Activated T-helper 1 cell treated with anti-CD3 and anti-CD28 coated beads, Interleukin-12 subunit alpha, Interleukin-12 subunit beta, Interleukin-2, Interleukin-4 antibody, amounts not matched to agents 30 ng/mL and 10 ng/mL and 1 ng/mL, durations not matched to agents 14 hours and 24 hours and 36 hours (primary cell): ENCODE results near the gene KLK12. TPM values are rescaled to one million over a fixed set of nuclear protein-coding genes. Genes with fewer than 3 reads are reported as not detected.

ENCODE experiments used
- DNase-seq: peaks from one replicate; pipeline ENCODE4 v3.0.0; 2021; ENCODE audit warnings: low spot score
- H3K27ac Mint-ChIP-seq: one replicate; pipeline ENCODE4 v1.8.0; 2021; ENCODE audit warnings: mild to moderate bottlenecking, mixed read lengths
- H3K27me3 Mint-ChIP-seq: one replicate; pipeline ENCODE4 v1.8.0; 2022; ENCODE audit warnings: mild to moderate bottlenecking, moderate library complexity, mixed read lengths; ENCODE audit not compliant: insufficient read depth
- H3K36me3 Mint-ChIP-seq: one replicate; pipeline ENCODE4 v1.8.0; 2021; ENCODE audit warnings: low read depth, mixed read lengths
- H3K4me1 Mint-ChIP-seq: one replicate; pipeline ENCODE4 v1.8.0; 2021; ENCODE audit warnings: low read depth, mixed read lengths
- H3K4me3 Mint-ChIP-seq: one replicate; pipeline ENCODE4 v1.8.0; 2021; ENCODE audit warnings: mild to moderate bottlenecking, moderate library complexity, mixed read lengths
- H3K9me3 Mint-ChIP-seq: one replicate; pipeline ENCODE4 v1.8.0; 2021; ENCODE audit warnings: mixed read lengths
- intact Hi-C: fragments of 100-400 bp; cut with micrococcal nuclease; formaldehyde crosslinking; loops from one replicate; pipeline ENCODE4 v1.15.1; 2024
- total RNA-seq: library from RNA; stranded (reverse); gene quantifications from 2 replicates; pipeline ENCODE4 v1.2.3, GENCODE V29; 2022

Gene KLK12, protein sequence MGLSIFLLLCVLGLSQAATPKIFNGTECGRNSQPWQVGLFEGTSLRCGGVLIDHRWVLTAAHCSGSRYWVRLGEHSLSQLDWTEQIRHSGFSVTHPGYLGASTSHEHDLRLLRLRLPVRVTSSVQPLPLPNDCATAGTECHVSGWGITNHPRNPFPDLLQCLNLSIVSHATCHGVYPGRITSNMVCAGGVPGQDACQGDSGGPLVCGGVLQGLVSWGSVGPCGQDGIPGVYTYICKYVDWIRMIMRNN
- not detected in 2 replicates for total RNA-seq

DNA sequence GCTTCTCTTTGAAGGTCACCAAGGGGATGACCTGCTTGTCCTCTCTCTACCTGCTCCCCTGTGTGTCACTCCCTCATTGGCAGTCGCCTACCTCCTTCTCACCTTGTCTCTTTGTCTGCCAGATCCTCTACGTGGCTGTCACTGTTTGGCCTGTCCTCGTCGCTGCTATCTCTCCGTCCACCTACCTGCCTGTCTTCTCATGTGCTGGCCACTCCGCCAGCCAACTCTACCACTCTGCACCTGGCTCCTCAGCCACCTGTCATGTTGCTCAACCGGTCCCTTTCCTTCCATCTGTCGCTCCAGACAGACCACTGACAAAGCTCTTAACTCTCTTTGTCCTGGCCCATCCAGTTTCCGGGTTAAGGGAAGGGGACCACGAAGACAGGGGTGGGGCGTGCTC lies at the start of gene KLK12:
TSS of gene KLK12 (minus strand) at position 299 of the 400 bp plus-strand sequence. CDS start 381 bp downstream, outside the sequence.
- Mint-ChIP-seq H3K4me3 (no peak within 1 kb of the TSS), H3K36me3 (no peaks in the 10 kb centered on the region), H3K27me3 (peaks cover 3% of the 10 kb centered on the region), H3K27ac (no peak within 1 kb of the TSS), H3K4me1 (no peaks in the 10 kb centered on the region), H3K9me3 (no peaks in the 10 kb centered on the region)
- no peak for DNase-seq
- intact Hi-C loops = no loop called here

DNA sequence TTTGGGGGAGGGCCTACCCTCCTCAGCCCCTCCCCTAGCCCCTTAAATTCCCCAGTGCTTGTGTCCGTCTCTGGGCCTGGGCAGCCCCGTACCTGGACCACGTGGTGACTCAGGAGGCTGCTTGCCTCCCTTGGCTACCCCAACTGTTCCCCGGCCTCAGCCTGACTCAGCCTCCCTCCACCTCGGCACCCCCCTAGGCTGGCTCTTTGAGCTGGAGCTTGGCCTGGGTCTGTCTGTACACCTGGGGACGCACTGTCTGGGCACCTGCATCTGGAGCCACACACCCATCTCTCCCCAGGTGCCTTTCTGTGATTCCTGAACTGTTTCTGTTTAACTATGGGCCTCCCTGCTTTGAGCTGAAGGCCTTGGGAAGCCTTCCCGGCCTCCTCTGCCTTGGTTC lies 49.7 kb upstream of the KLK12 start:
- Mint-ChIP-seq H3K4me3 (no peak overlapping the region), H3K36me3 (no peaks in the 10 kb centered on the region), H3K4me1 (no peaks in the 10 kb centered on the region), H3K27ac (no peak overlapping the region), H3K27me3 (no peaks in the 10 kb centered on the region), H3K9me3 (no peaks in the 10 kb centered on the region)
- DNase-seq = no peak
- intact Hi-C loops = no loop called here

DNA sequence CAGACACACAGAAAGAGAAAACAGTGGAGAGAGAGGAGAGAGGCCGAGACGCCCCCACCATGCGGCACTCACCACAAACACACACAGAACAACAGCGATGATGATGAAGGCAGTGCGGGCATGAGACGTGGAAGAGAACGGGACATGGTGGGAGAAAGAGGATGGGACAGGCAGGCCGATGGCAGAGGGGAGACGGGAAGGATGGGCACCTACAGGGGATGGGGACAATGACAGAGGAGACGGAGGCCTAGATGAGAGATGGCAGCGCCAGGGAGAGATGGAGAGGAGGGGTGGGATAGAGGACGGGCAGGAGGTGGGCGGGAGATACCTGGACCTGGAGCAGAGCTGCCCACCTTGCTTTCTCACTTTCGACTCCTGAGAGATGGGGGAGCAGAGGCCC lies 49.0 kb upstream of the KLK12 start:
- no peak for DNase-seq
- H3K9me3 Mint-ChIP-seq = no peaks in the 10 kb centered on the region
- H3K4me3 Mint-ChIP-seq = no peak overlapping the region
- intact Hi-C loops = no loop called here
- H3K4me1 Mint-ChIP-seq = no peaks in the 10 kb centered on the region
- no peak overlapping the region for H3K27ac Mint-ChIP-seq
- H3K27me3 Mint-ChIP-seq = no peaks in the 10 kb centered on the region
- H3K36me3 Mint-ChIP-seq = no peaks in the 10 kb centered on the region

DNA sequence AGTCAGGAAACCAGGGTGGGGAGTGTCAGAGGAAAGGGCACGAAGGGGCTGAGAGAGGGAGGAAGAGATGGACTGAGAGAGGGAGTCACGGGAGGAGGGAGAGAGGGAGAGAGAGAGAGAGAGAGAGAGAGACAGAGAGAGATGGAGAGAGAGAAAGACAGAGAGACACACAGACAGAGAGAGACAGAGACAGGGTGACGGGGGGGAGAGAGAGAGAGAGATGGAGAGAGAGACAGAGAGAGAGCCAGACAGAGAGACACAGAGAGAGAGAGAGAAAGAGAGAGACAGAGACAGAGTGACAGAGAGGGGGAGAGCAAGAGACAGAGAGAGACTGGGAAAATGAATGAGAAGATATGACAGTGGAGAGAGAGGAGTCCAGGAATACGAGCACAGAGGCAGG lies 48.4 kb upstream of the KLK12 start:
- no peak overlapping the region for H3K27ac Mint-ChIP-seq
- H3K4me3 Mint-ChIP-seq = no peak overlapping the region
- no peaks in the 10 kb centered on the region for H3K27me3 Mint-ChIP-seq
- intact Hi-C loops = no loop called here
- no peaks in the 10 kb centered on the region for H3K36me3 Mint-ChIP-seq
- H3K4me1 Mint-ChIP-seq = no peaks in the 10 kb centered on the region
- no peaks in the 10 kb centered on the region for H3K9me3 Mint-ChIP-seq
- no peak for DNase-seq

DNA sequence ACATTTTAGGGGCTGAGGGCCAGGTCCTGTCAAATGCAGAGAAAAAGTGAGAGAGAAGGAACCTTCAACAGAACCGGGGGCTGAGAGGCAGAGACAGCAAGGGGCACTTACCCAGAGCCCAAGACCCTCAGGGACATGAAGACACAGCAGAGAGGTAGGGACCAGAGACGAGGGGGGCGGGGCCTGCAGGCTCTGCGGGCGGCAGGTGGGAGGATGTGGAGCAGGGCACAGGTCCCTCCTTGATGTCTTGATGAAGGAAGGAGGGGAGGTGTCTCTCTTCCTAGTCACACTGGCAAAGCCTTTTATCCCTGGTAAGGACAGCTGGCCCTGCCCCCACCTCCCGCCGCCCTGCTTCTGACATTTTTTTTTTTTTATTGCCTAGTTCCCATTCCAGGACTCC lies 47.8 kb upstream of the KLK12 start, which contains the start of gene KLK14:
TSS of gene KLK14 (minus strand) at position 277 of the 400 bp plus-strand sequence. CDS start at position 4, 273 bp downstream.
- Mint-ChIP-seq H3K4me1 (no peaks in the 10 kb centered on the region), H3K36me3 (no peaks in the 10 kb centered on the region), H3K27me3 (no peaks in the 10 kb centered on the region), H3K9me3 (no peaks in the 10 kb centered on the region), H3K4me3 (no peak within 1 kb of the TSS), H3K27ac (no peak within 1 kb of the TSS)
- DNase-seq = no peak
- intact Hi-C loops = no loop called here

DNA sequence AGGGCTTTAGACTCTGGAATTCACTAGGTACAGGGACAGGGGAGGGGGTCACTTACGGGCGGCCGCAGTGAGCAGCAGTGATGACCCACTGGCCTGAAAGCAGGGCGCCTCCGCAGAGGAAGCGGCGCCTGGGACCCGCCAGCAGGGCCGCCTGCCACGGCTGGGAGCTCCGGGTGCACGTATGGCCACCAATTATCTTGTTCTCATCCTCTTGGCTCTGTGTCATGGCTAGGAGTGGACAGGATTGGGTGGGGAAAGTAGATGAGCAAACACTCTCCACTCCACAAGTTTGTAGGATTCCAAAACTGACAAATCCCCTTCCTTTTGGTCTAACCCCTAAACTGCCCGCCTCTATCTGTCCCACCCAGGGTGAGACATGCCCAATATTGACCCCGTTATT lies 46.7 kb upstream of the KLK12 start:
- no peak for DNase-seq
- Mint-ChIP-seq H3K27ac (no peak overlapping the region), H3K27me3 (no peaks in the 10 kb centered on the region), H3K36me3 (no peaks in the 10 kb centered on the region), H3K4me3 (no peak overlapping the region), H3K9me3 (no peaks in the 10 kb centered on the region), H3K4me1 (no peaks in the 10 kb centered on the region)
- intact Hi-C loops = no loop called here

DNA sequence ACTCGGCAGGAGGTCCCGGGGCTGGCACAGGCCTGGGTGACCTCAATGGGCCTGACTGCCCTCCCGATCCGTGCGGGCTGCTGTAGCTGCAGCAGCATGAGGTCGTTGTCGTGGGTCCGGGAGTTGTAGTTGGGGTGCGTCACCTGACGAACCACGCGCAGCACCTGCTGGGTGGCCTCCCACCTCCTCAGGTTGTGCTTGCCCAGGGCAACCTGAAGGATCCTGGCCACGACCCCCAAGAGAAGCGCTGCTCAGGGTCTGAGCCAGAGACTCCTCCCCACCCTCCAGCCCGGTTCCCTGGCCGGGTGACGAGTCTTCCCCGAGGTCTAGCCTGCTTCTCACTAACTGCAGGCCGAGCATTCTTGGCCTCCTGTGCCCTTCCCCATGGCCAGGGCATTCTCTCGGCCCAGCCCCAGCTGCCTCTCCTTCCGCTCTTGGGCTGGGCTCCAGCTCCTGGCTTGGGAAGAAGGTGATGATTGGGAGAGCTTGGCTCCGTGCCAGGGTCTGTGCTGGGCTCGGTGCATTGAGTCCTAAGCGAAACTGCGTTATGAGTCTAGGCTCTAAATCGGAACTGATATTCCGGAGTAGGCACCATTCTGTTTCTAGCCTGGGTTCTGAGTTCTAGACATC lies 44.8 kb upstream of the KLK12 start:
- Mint-ChIP-seq H3K27me3 (peaks cover 2% of the 10 kb centered on the region), H3K9me3 (no peaks in the 10 kb centered on the region), H3K4me3 (no peak overlapping the region), H3K4me1 (no peaks in the 10 kb centered on the region), H3K36me3 (no peaks in the 10 kb centered on the region), H3K27ac (no peak overlapping the region)
- intact Hi-C loops = no loop called here
- no peak for DNase-seq

DNA sequence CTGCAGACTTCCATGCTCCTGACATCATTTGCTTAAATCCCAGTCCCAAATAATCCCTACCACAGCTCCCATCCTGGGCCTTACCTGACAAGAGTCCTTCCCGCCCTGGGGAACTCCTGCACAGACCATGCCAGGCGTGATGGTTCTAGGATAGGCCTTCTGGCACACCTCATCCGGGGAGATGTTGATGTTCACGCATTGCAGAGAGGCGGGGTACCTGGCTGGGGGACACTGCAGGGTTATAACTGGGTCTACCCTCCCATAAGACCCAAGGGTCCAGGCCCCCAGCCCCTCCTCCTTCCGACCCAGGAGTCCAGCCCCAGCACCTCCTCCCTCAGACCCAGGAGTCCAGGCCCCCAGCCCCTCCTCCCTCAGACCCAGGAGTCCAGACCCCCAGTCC lies 43.9 kb upstream of the KLK12 start:
- no peak overlapping the region for H3K4me3 Mint-ChIP-seq
- peaks cover 5% of the 10 kb centered on the region for H3K27me3 Mint-ChIP-seq
- H3K27ac Mint-ChIP-seq = no peak overlapping the region
- H3K9me3 Mint-ChIP-seq = peaks cover 7% of the 10 kb centered on the region
- DNase-seq = no peak
- intact Hi-C loops = no loop called here
- no peaks in the 10 kb centered on the region for H3K36me3 Mint-ChIP-seq
- H3K4me1 Mint-ChIP-seq = no peaks in the 10 kb centered on the region

DNA sequence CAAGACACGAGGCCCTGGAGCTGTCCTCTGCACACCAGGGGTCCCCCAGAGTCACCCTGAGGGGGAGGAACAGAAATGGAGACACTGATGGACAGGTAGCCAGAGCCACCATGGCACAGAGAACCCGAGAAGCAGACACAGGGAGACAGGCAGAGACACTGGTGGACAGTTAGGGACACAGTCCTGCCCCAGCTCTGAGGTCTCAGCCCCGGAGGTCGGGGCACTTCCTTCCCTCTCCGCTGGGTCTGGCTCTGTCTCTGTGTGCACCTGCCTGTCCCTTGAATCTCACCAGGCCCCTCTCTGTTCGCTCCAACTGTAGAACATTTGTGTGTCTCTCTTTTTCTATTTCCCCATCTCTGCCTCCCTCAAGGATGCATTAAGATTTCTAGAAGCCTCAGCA lies 43.3 kb upstream of the KLK12 start:
- DNase-seq = no peak
- H3K4me3 Mint-ChIP-seq = no peak overlapping the region
- H3K4me1 Mint-ChIP-seq = no peaks in the 10 kb centered on the region
- H3K9me3 Mint-ChIP-seq = peaks cover 12% of the 10 kb centered on the region
- intact Hi-C loops = no loop called here
- peaks cover 7% of the 10 kb centered on the region for H3K27me3 Mint-ChIP-seq
- H3K27ac Mint-ChIP-seq = no peak overlapping the region
- no peaks in the 10 kb centered on the region for H3K36me3 Mint-ChIP-seq

DNA sequence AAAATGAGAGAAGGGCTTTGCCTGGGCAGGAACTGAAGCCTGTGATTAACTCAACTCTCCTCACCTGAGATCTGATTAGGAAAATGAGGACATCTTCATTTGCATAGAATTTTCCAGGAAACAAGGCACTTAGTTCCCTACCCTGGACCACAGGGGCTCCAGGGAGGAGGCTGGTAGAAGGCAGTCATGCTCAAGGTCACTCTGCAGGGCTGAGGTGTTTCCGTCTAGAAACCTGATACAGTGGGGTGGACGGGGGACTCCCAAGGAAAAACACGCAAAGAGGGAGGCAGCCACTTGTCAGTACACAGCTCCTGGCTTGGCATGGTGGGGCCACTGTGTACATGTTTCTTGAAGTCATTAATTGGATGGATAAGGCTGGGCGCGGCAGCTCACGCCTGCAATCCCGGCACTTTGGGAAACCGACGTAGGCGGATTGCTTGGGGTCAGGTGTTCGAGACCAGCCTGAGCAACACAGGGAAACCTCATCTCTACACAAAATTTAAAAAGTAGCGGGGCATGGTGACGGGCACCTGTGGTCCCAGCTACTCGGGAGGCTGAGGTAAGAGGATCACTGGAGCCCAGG lies 41.9 kb upstream of the KLK12 start:
- intact Hi-C loops = no loop called here
- peaks cover 12% of the 10 kb centered on the region for H3K9me3 Mint-ChIP-seq
- H3K36me3 Mint-ChIP-seq = no peaks in the 10 kb centered on the region
- no peaks in the 10 kb centered on the region for H3K4me1 Mint-ChIP-seq
- H3K27me3 Mint-ChIP-seq = peaks cover 10% of the 10 kb centered on the region
- no peak overlapping the region for H3K4me3 Mint-ChIP-seq
- no peak overlapping the region for H3K27ac Mint-ChIP-seq
- no peak for DNase-seq

DNA sequence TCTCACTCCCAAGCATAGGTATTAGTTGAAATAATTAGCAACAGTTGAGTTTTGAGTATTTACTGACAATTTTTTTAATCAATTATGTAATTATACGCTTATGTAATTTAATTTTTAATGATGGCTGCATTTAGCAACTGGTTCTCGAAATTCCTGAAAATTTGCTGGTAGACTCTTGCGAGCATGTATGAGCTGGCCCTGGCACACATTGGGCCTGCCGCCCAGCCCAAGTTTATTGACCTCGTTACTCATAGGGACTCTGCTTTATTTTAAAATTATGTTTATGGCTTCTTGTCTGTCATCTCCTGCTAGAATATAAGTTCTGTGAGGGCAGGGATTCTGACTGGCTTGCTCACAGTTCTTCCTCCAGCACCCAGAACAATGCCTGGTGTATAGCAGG lies 41.2 kb upstream of the KLK12 start:
- peaks cover 10% of the 10 kb centered on the region for H3K27me3 Mint-ChIP-seq
- no peak overlapping the region for H3K4me3 Mint-ChIP-seq
- no peak for DNase-seq
- H3K36me3 Mint-ChIP-seq = no peaks in the 10 kb centered on the region
- peaks cover 12% of the 10 kb centered on the region for H3K9me3 Mint-ChIP-seq
- intact Hi-C loops = no loop called here
- no peaks in the 10 kb centered on the region for H3K4me1 Mint-ChIP-seq
- H3K27ac Mint-ChIP-seq = no peak overlapping the region

DNA sequence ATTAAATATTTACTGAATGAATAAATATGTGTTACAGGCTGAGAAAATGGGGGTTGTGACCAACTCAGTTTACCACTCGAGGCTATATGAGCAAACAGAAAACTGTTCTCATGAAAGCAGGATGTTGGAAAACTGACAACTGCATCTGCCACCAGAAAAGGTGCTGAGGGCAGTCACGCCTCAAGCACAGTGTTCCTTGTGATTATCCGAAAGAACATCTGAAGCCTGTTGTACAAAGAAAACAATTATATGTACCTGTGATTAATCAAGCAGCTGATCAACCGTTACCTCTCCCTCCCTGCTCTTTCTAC lies 36.2 kb upstream of the KLK12 start:
- H3K27me3 Mint-ChIP-seq = peaks cover 23% of the 10 kb centered on the region
- intact Hi-C loops = no loop called here
- H3K9me3 Mint-ChIP-seq = peaks cover 12% of the 10 kb centered on the region
- no peaks in the 10 kb centered on the region for H3K36me3 Mint-ChIP-seq
- no peaks in the 10 kb centered on the region for H3K4me1 Mint-ChIP-seq
- no peak for DNase-seq
- H3K4me3 Mint-ChIP-seq = no peak overlapping the region
- H3K27ac Mint-ChIP-seq = no peak overlapping the region

DNA sequence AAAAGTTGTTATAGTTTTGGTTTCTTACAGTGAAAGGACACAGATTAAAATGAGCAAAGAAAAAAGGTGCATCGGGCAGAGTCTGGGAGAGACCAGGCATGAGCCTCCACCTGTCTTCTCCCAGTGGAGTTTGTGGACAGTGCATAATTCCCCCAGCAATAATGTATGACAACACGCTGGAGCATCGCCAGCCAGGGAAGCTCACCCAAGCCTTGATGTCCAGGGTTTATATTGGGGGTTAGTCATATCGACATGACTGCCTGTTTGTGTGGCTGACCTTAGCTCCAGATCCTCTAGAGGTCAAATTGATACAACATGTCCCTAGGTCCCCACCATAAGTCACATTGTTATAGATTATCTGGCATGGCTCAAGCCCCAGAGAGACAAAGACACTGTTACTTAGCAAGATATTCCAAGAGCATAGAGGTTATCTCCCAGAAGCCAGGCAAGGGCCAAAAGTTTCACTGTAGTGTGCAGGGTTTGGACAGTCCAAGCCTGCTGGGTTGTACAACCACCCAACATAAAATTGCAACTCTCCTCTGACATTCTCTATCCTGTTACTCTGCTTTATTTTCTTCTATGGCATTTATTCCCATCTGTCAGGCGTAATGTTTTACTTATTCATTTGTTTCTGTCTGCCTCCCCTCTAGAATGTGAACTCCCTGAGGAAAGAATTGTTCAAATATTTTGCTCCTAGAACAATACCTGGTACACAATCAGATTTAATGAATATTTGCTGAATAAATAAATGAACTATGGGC lies 35.7 kb upstream of the KLK12 start:
- intact Hi-C loops = no loop called here
- no peak for DNase-seq
- Mint-ChIP-seq H3K36me3 (no peaks in the 10 kb centered on the region), H3K4me3 (no peak overlapping the region), H3K27ac (no peak overlapping the region), H3K4me1 (no peaks in the 10 kb centered on the region), H3K27me3 (peaks cover 26% of the 10 kb centered on the region), H3K9me3 (peaks cover 12% of the 10 kb centered on the region)
